HG02571 (cell line): ENCODE data around the gene UMOD.
"Not testable (repeated sequence)": the region's sequence is repeated elsewhere in the genome, so short reads cannot be mapped to it uniquely, and the experiment has no call there.

ENCODE experiments used
- ATAC-seq: cut with Tn5 transposase; IDR thresholded peaks from one replicate; pipeline ENCODE4 v1.9.1; 2021; ENCODE audit warnings: mild to moderate bottlenecking, moderate library complexity; ENCODE audit not compliant: unreplicated experiment

UMOD gene

DNA sequence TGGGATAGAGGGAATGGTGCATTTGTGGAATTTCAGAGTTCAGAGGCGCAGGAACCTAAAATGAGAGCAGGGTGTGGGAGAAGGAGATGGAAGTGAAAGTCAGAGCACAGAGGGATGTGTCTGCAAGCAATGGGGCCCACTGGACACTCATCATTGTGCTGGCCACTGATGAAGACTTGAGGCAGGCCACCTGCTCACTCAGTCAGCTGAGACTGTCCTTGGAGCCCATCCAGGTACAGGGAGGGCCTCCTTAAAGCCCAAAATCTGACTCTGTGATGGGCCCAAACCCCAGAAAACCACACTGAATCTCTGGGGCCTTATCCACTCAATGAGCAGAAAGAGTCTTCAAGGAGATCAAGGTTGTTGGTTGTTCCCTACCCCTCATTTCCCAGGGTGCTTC lies 30.8 kb downstream of the UMOD start:
- no peak for ATAC-seq

DNA sequence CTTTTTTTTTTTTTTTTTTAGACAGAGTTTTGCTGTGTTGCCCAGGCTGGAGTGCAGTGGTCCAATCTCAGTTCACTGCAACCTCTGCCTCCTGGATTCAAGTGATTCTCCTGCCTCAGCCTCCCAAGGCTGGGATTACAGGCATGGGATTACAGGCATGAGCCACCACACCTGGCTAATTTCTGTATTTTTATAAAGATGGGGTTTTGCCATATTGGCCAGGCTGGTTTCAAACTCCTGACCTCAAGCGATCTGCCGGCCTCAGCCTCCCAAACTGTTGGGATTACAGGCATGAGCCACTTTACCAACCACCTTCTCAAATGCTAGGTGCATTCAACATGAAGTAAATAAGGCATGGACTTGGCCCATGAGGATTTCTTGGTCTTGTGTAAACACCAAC lies 31.5 kb downstream of the UMOD start:
- not testable (repeated sequence) for ATAC-seq

DNA sequence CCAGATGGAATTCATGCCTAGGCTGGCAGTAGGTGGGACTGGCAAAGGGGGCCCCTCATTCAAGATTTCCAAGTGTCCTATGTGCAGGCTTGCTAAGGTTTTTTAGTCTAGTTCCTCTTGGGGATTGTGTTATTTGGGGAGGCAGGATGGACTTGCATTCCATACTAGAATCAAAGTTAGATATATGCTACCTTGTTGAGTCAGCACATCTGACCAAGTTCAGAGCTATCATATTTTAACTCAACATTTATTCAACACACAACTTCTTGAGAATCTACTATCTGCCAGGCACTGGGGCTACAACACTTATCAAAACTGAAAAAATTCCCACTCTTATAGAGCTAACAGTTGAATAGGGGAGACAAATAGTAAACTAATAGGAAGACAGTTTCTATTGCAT lies 31.9 kb downstream of the UMOD start:
- ATAC-seq, result no peak

DNA sequence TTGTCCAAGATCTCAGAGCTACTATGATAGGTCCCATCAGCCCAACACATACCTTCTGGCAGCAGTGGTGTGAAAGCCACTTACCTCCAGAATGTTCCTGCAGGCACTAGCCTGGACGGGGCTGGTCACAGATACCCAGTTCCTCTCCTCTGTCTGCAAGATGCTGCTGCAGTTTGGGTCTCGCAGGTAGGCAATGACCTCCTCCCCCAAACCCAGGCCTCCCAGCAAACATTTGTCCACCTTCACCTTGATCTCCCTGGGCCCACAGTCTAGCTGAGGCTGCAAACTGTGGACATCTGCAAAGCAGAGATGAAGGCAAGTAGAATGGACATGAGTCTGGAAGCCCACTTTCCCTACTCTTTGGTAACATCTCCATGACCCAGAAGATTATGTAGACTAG lies 32.3 kb downstream of the UMOD start:
- no peak for ATAC-seq

GRCh38 chr16:20319406-20319805 lies 33.1 kb downstream of the UMOD start:
- ATAC-seq, result no peak

DNA sequence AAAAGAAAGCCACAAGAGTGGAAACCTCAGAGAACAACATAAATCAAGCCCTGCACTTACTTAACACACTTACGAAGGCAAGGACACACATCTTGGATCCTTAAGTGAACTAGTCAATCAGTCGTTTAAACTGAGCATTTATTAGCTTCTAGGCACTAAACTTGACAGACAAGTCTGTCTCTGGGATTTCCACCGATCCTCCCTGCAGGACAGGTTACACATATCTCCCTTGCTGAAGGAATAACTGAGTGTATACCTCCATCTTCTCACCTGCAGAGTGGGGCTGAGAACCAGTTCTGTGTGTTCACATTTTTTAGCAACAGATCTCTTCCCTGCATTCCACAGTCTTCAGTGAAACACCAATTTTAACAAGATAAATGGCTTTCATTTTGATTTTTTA lies 34.1 kb downstream of the UMOD start:
- no peak for ATAC-seq

DNA sequence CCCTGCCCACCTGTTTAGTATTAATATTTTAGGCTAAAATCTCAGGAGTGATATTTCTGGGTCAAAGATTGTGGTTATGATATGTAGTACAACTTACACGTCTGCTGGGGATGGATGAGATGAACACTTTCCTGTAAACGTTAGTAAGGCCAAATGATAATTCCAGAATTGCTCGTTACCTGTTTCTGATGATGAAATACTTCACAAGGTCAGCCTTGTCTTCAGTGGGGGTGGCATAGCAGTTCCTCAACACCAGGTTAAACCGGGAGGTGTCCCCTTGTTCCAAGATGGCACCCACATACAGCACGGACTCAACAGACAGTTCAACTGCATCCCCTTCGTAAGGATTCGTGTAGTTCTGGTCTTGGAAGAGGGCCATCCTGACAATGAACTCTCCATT lies 34.5 kb downstream of the UMOD start:
- no peak for ATAC-seq

DNA sequence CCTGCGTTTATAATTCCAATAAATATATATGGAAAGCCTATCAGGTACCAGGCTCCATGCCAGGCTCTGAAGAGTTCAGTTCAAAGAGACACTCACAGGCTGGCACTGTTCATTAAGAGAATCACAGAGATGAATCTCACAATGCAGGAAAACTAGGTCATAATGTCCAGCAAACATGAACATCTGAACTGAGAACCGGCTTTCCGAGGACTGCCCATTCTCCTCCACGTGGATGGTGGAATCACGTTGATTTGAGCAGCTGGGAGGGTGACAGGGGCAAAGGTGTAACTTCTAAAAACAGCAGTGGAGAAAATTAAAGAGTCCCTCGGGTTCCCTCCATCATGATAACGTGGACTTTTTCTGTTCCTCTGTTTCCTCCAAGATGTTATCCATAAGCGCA lies 35.4 kb downstream of the UMOD start:
- no peak for ATAC-seq

DNA sequence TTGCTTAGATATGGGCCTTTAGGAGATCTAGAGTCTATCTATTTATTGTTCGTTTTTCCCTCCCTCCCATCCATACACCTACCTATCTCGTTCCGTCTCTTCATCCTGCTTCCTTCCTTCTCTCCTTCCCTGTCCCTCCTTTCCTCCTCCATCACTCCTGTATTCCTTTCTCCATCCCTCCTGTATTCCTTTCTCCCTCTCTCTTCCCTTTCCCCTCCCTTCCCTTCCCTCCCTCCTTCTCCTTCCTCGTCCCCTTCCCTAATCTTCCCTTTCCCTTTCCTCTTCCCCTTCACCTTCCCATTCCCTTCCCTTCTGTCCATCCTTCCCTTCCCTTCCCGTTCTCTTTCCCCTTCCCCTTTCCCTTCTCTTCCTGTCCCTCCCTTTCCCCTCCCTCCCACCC lies 35.8 kb downstream of the UMOD start:
- ATAC-seq, result no peak

GRCh38 chr16:20315764-20316163 lies 36.8 kb downstream of the UMOD start:
- no peak for ATAC-seq

DNA sequence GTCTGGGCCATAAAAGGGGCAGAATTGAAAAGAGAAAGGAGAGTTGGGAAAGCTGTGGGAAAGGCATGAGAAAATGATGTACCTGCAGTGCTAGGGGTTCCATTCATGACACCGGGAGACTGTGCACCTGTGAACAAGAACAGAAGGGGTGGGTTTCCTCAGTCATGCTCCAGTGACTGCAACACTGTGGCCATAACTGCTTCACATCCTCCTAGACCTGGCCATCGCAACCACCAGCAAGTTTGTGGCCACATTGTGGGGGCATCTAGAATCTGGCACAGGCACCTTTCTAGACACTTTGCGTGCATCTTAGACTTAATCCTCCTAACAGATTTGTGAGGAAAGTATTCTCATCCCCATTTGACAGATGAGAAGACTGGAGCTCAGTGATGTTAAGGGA lies 37.9 kb downstream of the UMOD start:
- no peak for ATAC-seq

GRCh38 chr16:20313741-20314140 lies 38.8 kb downstream of the UMOD start:
- ATAC-seq, result no peak

DNA sequence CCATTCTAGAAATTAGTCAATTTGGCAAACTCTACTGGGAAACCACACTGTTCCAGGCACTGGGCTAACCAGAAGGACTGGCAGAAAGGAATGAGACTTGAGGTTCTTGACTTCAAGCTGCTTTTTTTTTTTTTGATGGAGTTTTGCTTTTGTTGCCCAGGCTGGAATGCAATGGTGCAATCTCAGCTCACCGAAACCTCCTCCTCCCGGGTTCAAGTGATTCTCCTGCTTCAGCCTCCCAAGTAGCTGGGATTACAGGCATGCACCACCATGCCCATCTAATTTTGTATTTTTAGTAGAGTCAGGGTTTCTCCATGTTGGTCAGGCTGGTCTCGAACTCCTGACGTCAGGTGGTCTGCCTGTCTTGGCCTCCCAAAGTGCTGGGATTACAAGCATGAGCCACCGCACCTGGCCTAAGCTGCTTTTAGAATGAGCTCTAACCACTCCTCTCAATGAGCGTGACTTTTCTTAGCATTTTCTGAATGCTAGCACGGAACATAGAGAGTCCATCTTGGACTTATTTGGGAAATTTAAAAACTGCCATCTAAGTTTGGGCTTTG lies 39.9 kb downstream of the UMOD start:
- not testable (repeated sequence) for ATAC-seq

- no peak for ATAC-seq
Observed at GRCh38 chr16:20311548-20311947, 41.0 kb downstream of the UMOD start.

- ATAC-seq, result no peak
Observed at GRCh38 chr16:20310421-20311395, 41.8 kb downstream of the UMOD start.

DNA sequence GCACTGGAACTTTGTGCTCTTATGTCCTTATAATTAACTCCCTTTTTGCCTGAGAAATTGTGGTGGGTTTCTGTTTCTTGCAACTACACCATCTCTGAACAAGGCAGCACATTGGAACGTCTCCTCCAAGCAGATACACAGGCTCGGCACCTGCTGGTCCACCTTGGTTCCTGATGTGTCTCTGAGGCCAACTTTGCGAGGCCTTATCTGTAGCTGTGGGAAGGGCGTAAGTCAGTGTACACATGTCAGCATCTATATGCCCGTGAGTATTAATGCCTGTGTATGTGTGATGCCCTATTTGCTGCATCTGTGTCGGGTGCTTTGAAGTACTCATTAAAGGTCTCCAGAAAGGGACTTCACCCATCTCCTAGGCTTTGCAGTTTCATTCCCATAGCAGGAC lies 42.7 kb downstream of the UMOD start:
- no peak for ATAC-seq

- ATAC-seq, result no peak
Observed at GRCh38 chr16:20308801-20309590, 43.5 kb downstream of the UMOD start.

- ATAC-seq, result no peak
Observed at GRCh38 chr16:20308266-20308665, 44.2 kb downstream of the UMOD start.

DNA sequence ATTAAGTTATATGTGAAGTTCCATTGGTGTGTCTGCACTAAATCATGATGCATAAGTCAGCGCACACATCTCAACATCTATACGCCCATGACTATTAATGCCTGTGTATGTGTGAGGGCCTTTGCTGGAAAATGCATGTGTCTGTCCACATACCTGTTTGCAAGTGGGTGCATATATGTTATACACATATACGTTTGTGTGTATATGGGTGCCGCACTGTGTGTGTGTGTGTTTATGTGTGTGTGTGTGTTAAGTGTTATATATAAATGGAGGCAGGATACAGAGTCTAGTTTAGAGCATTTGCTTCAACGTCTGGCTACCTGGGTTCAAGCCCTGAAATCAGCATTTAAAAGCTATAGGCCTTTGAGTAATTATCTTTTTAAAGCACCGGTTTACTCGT lies 44.7 kb downstream of the UMOD start:
- ATAC-seq, result no peak

GRCh38 chr16:20307240-20307671 lies 45.3 kb downstream of the UMOD start:
- ATAC-seq, result no peak

GRCh38 chr16:20306401-20306800 lies 46.1 kb downstream of the UMOD start:
- ATAC-seq, result no peak

DNA sequence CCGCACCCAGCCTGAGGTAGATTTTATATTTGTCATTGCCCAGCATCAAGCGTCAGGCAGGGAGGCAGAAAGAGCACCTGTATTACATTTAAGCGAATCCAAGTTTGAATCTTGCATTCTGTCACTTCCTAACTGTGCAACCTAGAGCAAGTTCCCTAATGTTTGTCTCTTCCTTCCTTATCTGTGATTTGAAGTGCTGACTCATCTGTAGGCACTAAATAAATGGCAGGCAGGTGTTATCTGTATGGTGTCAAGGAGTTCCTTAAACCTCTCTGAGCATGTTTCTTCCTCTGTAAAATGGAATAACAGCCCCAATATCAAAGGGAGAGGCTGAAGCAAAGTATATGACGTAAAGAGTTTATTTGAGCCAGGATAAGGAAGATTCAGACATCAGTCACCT lies 49.5 kb downstream of the UMOD start:
- ATAC-seq, result no peak
